ENCODE data around the gene SLC22A23. TPM values are rescaled to one million over a fixed set of nuclear protein-coding genes. Genes with fewer than 3 reads are reported as not detected.

Gene SLC22A23
- total RNA-seq, 1 experiment from 2014 or later = 2.7 TPM

- no peak for DNase-seq (ENCODE audit: low read depth)
Measured at GRCh38 chr6:3286641-3287171, 170.1 kb downstream of the SLC22A23 start.

DNA sequence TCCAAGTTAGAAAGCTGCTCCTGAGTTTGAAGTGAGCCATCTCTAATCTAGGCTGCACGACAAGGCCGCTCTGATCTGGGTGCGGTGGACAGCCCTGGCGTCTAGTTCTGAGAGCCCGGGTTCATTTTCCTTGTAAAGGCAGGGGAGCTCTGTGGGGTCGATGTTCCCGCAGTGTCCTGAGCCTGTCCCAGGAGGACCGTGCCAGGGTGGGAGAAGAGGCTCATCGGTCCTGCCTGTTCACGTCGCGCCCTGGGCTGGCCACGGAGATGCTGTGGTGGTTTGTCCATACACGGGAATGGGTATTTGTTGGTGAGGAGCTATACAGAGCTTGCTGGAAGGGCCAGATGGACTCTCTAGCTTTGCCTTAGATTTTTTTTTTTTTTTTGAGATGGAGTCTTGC lies 171.1 kb downstream of the SLC22A23 start:
- DNase-seq (ENCODE audit: low read depth) = no peak

GRCh38 chr6:3285049-3285639 lies 171.7 kb downstream of the SLC22A23 start:
- no peak for DNase-seq (ENCODE audit: low read depth)

GRCh38 chr6:3284436-3284876 lies 172.4 kb downstream of the SLC22A23 start:
- DNase-seq (ENCODE audit: low read depth) = no peak

- no peak for DNase-seq (ENCODE audit: low read depth)
Measured at GRCh38 chr6:3283641-3284435, 173.0 kb downstream of the SLC22A23 start.

DNA sequence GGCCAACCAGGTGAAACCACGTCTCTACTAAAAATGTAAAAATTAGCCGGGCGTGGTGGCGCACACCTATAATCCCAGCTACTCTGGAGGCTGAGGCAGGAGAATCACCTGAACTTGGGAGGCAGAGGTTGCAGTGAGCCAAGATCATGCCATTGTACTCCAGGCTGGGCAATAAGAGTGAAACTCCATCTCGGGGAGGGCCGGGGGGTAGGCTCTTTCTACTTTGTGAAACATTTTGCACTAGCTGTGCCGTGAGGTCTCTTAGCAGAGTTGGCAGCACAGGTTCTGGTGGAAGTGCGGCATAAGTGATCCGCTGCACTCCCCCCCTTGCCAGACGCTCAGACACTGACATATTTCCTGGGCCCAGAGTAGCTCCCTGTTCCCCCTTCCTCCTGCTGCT lies 173.6 kb downstream of the SLC22A23 start:
- no peak for DNase-seq (ENCODE audit: low read depth)

- no peak for DNase-seq (ENCODE audit: low read depth)
Measured at GRCh38 chr6:3282476-3283236, 174.2 kb downstream of the SLC22A23 start.

GRCh38 chr6:3281631-3282475 lies 175.0 kb downstream of the SLC22A23 start:
- DNase-seq (ENCODE audit: low read depth) = peak; percentile 88

DNA sequence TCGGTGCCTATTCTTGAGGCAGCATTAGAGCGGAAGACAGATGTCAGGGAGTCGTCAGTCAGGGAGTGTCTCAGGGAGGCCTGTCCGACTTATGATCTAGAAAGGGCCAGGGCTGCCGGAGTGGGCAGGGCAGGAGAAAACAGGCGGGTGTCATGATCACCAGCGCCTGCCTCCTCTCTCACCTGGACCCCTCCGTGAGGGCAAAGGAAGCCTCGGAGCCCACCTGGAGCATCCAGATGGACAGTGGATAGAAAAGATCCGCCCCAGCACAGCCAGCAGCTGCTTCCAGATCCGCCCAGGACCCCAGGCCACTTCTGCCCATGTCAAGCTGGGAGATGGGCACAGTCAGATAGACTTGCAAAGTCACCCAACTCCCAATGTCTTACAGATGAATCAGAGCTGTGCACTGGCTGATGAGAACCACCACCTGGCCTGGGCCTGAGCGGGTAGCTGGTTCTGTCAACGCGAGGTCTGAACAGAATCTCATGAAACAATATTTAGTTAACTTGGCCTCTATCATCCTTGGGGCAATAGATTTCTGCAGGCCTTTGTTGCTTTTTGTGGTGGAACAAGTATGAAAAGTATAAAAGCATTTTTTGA lies 175.9 kb downstream of the SLC22A23 start:
- DNase-seq (ENCODE audit: low read depth) = no peak

DNA sequence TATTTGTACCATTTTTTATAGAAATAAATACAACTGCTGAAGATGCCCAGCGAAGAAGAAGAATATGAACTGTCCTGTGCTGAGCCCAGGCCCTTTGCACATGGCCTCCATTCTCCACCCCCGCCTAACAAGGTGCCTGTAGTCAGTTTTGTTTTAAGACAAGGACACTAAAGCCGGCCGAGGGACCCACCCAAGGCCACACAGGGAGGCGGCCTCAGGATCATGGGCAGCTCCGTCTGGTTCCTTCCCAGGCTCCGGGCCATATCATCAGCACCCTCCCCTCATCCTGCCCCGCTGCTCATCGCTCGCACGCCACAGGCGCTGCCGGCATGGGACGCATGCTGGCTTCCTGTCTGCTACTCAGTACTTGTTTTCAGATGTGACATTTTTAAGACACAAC lies 176.8 kb downstream of the SLC22A23 start:
- DNase-seq (ENCODE audit: low read depth) = no peak

- DNase-seq (ENCODE audit: low read depth) = no peak
Measured at GRCh38 chr6:3278691-3279090, 178.2 kb downstream of the SLC22A23 start.

GRCh38 chr6:3277851-3278416 lies 178.9 kb downstream of the SLC22A23 start:
- DNase-seq (ENCODE audit: low read depth) = no peak

DNA sequence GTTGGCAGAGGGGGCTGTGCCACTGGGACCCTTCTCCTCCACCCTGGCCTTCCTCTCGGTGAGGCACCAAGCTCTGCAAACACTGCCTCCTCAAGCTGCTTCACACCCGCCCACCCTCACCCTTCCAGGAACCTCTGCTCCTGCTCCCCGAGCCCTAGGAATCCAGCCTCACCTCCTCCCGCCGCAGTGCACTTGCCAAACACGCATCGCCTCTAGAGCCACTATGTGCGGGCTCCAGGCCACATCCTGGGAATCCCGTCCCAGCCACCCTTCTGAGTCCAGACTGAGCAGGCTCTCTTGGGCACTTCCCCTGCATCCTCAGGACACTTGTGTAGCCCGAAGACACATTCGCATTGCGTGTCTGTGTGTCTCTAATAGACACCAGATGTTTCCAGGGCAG lies 179.6 kb downstream of the SLC22A23 start:
- DNase-seq (ENCODE audit: low read depth) = no peak

GRCh38 chr6:3276174-3277167 lies 180.4 kb downstream of the SLC22A23 start:
- no peak for DNase-seq (ENCODE audit: low read depth)

- no peak for DNase-seq (ENCODE audit: low read depth)
Measured at GRCh38 chr6:3273707-3274521, 182.9 kb downstream of the SLC22A23 start.

- DNase-seq (ENCODE audit: low read depth) = no peak
Measured at GRCh38 chr6:3272911-3273547, 183.8 kb downstream of the SLC22A23 start.

GRCh38 chr6:3271756-3272155 lies 185.1 kb downstream of the SLC22A23 start:
- DNase-seq (ENCODE audit: low read depth) = no peak

DNA sequence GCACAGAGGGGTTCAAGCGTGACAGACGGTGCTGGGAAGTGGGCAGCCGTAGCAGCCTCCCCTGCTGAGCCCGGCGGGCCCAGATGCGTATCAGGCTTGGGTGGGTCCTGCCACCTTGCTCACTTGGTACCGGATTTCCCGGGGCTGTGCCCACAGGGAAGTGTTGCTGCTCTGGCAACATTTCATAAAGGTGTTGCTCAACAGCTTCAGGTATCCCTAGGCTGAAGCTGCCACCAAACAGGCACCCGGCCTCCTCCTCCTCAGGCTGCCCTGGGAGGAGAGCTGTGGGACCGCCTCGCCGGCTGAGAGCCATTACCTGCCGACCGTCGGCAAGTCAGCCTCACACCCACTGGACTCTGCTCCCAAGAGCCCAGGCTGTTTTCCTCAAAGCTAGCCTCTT lies 186.6 kb downstream of the SLC22A23 start:
- DNase-seq (ENCODE audit: low read depth) = no peak

All from Daoy (cell line).